Activated CD8-positive, alpha-beta memory T cell treated with anti-CD3 and anti-CD28 coated beads for 48 hours (primary cell): Measurements from ENCODE around the gene SUN2.
A peak's percentile ranks its signal among the peaks of the same experiment; 100 is the strongest.

Experiments
- DNase-seq, 3 experiments: peaks; one replicate each; pipeline ENCODE4 v3.0.0-alpha.2; 2020; ENCODE audit warnings: low read depth in 2 of 3, low spot score in 2 of 3

Gene SUN2

DNA sequence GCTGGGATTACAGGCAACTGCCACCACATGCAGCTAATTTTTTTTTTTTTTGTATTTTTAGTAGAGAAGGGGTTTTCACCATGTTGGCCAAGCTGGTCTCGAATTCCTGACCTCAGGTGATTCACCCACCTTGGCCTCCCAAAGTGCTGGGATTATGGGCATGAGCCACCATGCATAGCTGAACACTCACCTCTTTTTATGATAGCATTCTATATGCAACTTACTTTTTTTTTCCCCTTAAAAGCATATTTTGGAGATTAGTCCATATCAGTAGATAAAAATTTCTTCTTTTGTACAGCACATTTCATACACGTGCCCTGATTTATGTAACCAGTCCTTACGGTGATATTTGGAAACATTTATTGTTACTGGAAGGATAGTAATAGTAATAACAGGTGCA lies 35.4 kb downstream of the SUN2 start:
- no peak for DNase-seq

DNA sequence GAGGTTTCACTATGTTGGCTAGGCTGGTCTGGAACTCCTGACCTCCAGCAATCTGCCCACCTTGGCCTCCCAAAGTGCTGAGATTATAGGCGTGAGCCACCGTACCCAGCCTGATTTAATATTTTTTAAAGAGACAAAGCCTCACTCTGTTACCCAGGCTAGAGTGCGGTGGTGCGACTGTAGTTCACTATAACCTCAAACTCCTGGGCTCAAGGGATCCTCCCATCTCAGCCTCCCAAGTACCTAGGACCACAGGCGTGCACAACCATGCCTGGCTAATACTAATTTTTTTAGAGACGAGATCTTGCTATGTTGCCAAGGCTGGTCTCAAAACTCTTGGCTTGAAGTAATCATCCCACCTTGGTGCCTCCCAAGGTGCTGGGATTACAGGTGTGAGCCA lies 36.6 kb downstream of the SUN2 start:
- no peak for DNase-seq

DNA sequence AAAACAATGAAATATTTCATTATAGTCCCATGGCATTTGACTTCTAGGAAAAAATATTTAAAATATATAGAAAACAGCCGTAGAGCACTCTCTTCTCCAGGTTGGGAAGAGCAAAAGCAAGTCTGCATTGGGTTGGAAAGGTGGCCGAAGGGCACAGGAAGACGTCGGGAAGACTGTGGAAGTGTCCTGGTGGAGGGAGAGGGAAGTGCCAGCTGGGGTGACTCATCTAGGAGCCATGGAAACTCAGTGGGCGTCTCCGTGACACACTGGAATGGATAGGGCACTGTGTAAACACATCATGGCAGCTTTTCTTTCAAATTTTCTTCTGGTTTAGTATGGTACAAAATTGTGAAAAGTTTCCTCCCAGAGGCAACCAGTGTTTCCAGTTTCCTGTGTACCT lies 37.4 kb downstream of the SUN2 start:
- no peak for DNase-seq

DNA sequence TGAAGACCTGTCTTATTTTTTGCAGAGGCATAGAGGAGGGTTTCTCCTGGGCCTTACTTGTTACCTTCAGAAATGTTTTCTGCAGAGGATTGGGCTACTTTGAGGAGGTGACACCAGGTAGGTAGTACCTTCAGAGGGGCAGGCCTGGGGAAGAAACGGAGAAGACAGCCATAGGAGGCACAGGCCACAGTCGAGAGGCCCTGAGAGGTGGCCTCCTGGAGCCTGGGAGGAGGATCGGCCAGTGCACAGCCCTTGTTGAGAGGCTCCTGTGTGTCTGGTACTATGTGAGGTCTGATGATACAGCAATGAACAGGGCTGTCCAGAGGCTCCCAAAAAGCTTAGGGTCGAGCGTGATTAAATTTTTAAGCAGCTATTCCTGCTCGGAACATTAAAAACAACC lies 38.6 kb downstream of the SUN2 start:
- DNase-seq = no peak

DNA sequence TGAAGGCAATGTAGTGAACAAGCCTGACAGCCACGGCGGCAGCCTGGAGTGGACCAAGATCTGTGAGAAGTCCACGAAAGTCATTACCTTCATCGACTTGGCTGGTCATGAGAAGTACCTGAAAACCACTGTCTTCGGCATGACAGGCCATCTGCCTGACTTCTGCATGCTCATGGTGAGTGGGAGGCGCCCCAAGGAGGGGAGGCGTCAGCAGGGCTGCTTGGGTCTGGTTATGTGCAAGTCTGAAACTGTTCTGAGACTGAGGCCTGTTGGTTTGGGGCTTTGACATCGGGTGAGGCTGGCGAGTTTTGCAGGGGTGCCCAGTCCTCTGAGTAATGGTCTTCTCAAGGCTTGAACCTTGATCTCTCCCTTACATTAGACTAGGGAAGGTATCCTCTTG lies 39.0 kb downstream of the SUN2 start:
- no peak for DNase-seq

DNA sequence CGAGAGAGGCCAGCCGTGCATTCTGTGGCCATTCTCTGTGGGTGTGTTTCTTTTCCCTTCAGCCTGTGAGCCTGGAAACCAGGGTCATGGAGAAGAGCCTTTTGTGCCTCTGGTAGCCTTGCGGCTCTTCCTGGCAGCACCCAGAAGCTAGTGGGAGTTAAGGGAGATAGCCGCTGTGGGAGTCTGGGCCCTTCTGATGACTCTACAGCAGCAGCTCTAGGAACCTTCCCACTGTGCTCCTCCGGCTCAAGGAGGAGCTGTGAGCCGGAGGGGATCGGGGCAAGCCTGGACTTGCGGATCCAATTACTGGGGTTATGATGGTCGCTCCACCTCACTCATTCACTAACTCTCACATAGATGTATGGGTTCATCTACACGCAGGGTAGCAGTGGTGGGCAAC lies 39.5 kb downstream of the SUN2 start:
- no peak for DNase-seq

DNA sequence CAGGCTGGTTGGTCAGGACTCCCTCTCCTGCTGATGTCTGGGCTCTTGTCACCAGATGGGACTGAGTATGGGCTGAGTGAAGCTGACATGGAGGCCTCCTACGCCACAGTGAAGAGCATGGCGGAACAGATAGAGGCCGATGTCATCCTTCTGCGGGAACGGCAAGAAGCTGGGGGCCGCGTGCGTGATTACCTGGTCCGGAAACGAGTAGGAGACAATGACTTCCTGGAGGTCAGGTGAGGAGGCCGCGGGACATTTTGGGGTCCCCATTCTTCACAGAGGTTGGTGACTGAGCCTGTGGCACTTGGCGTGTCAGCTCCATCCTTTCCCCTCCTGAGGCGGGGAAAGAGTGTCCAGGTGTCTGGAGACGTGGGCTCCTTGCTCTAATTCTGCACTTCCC lies 39.9 kb downstream of the SUN2 start:
- no peak for DNase-seq

DNA sequence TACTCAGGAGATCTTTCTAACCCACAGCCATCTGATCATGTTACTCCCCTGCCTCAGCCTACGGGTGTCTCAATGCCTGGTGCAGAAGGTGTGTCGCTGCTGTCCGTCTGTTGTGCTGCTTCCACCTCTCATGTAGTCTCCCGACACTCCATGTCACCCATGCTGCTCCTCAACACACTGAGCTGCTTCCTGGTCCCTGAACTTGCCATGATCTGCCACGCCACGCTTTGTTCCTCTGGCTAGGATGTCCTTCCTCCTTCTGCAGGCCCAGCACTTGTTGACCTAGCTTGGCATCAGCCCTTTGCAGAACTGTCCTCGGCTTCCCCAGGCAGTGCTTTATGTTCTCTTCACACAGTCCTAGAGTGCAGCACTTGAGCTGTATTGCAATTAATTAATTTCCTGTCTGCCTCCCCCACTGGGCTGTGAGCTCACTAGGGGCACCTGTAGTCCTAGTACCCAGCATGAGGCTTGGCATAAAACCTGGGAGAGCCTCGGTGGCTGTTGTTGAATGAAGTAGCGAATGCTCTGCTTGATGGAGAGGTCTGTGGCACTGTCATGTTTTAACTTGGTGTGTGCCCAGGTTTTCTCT lies 40.5 kb downstream of the SUN2 start:
- DNase-seq = no peak

DNA sequence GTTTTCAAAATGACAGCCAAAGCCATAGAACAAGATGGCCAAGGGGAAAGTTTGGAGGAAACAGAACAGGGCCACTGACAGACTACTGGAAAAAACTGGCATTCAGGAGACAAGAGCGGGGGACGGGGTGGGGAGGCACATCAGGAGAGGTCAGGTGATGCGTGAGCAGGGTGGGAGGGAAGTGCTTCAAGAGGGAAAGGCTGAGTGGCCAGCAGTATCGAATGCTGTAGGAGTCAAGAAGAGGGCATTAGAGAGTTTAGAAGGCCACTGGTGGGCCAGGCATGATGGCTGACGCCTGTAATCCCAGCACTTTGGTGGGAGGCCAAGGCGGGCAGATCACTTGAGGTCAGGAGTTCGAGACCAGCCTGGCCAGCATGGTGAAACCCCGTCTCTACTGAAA lies 41.9 kb downstream of the SUN2 start:
- DNase-seq = no peak

DNA sequence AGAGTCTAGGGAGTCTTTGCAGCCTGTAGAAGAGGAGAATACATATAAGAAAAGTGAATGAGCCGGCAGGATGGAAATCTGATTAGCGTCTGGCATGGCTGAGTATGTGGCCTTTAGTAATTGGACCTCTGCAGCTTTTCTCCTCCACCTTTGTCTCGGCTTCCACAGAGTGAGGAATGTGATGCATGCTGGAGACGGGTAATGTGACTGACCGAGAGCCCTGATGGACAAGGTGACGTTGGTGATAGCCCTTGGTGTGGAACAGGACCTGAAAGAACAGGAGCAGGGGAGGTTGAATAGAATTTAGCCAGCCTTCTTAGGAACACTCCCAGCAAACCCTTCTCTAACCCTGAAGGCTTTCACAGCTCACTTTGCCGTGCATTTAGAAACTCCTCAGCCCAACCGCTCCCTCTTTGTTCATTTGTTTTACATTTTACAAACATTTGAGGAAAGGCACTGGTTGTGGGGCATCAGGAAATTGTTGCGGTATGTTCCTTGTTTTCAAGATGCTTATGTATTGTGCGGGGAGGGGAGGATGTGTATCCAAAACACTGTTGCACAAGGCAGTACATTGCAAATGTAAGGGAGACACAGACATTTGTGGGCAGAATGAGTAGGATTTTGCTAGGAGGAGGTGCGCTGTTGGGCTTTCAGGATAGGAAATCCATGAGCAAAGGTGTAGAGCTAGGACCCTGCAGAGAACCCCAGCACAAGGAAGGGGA lies 43.2 kb downstream of the SUN2 start:
- DNase-seq = no peak

DNA sequence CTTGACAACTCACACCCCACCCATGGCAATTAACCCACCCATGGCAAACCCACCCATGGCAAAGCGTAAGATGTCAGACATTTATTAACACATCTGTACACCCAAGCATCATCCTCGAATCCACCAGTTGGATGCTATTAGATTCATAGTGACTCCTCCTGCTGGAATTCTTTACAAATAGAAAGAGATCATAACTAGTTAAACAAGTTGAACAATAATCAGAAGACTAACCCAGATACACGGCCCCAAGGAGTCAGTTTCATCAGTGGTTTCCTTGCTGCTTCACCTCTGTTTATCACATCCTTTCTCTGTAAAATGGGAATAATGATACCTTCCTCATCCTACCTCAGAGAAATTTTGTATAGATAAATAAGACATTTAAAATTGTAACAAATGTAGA lies 44.9 kb downstream of the SUN2 start:
- no peak for DNase-seq

DNA sequence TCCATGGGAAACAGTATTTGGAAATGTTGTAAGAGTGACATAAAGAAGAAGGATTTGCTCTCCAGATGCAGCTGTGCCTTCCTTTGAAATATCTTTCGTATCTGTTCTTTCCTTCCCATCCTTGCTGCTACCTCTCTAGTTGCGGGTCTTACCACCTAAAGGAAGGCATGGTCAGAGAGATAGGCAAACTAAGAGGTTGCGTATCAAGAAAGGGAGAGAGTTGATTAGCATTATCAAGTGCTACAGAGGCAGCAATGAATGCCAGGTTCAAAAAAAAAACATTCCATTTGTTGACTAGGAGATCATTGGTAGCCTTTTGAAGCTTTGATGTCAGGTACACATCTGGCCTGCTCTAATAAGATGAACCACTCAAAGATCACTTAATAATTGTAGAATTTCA lies 45.4 kb downstream of the SUN2 start:
- no peak for DNase-seq

DNA sequence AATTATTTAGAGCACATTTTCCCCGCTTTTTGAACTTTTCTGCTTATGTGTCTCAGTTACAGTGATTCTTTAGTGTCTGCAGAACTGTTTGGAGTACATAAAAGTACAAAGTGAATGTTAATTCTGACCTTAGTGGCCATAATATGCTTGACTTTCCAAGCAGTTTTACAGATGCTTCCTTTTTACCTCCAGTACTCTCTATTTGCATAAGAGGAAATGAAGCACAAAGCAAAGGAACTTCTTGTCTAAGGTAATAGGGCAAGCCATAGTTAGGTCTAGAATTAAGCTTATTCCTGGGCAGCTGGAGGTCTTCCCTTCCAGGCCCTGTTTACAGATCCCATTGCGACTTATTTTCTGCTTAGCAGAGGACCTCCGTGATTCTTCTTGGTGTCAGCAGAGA lies 46.5 kb downstream of the SUN2 start:
- DNase-seq = no peak

DNA sequence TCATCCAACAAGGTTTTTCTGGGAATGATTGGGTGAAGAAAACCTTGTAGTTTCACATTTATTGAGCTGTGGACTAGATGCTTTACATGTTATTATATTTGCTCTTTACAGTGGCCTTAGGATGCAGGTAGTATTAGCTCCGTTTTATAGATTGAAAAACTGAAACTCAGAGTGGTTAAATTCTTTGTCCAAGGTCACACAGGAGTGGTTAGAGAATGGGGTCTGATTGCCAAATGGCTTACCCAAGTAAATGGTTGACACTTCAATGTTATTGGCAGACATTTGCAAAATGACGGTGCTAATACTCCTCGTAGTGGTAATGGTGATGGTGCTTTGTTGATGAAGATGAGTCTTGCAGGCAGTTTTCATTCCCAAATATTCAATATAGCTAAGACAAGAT lies 47.8 kb downstream of the SUN2 start:
- no peak for DNase-seq

DNA sequence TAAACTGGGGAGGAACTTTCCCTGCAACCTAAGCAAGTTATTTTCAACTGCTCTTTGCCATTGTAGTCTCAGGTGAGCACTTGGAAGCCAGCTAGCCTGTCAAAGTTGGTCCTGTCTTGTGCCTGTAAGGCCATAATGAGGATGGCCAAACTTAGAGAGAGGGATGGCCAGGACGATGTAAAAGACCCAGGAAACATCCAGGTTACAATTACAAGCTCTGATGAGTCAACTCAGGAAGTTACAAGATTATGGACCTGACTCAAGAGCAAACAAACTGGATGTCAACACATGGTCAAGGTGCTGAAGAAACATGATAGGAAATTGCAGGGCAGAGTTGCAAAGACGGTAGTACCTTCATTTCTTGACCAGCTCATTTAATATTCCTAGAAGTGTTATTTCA lies 48.5 kb downstream of the SUN2 start:
- DNase-seq = no peak

DNA sequence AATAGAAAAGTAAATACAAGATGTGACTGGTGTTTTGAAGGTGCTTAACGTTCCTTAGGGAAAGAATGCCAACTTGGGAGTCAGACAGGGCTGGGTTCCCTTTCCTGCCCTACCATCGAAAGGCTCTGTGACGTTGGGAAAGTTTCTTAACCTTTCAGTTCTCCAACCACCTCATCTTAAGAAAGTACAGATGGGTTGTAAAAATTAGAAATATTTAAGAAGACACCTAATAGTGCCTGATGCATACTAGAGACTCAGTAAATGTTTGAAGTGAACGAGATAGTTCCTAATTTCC lies 49.0 kb downstream of the SUN2 start:
- no peak for DNase-seq

DNA sequence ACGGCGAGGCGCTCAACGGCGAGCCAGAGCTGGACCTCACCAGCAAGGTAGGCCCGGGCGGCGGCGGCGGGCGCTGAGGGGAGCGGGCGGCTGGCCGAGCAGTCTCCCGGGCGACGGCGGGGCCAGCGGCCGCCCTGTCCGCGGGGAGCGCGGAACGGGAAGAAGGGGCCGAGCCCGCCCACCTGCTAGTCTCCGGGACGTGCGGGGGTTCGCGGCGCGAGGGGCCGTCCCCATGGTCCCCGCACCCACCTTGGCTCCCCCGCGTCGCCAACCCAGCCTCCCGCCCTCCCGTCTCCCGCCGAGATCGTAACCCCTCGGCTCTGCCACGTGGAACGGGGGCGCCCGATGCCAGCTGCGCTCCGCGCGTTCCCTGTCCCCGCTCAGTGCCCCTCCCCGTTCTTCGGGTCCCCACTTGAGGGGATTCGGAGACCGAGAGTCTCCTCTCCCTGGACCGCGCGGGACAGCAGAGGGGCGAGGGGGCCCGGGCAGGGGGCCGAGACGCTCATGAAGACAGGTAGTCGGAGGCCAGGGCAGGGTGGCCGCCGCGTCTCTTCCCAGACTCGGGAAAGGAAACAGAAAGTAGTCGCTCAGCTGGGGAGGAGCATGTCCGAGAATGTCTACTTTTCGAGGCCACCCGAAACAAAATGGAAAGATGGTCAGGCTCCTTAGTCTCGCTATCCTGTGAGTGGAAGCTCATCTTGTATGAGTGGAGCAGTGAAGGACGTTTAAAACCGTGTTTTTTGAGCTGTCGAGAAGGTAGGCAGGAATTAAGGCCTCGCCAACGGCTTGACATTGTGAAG lies 49.5 kb downstream of the SUN2 start:
- DNase-seq = peak in 1 of 3 experiments; percentile 16

DNA sequence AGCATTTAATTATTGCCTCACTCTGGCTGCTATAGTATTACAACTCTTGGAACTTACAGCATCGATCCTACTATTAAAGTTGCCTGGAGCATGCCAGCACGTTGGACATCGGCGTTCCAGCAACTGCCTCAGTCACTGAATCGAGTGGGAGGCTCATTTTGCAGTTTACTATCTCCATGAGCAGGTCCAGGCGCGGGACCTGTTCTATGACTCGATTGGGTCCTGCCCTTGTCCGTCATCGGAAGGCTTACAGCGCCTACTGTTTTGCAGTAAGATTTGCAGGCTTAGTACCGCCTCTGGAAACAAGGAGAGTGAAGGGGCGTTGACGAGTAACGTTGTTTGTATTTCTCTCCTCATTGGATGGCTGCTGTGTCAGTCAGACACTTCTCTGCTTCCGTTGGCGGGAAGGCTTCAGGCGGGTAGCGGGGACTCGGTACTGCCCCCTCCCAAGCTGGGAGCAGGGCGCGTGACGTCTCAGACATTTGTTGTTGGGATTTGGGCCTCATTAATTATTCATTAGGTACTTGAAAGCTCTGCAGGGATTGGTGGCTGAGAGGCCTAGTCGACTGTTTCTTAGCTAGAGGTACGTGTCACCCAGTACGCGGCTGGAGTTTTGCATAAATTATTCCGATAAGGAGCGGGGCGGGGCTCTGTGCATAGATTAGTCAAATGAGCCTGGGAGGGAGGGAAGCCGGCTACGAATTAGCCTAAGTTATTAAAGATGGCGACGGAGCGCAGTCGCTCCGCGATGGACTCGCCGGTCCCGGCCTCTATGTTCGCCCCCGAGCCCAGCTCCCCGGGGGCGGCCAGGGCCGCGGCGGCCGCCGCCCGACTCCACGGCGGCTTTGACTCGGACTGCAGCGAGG lies 50.3 kb downstream of the SUN2 start, which contains the start of gene GTPBP1:
TSS of gene GTPBP1 (plus strand) at position 710 of the 866 bp plus-strand sequence. CDS start at position 722, 12 bp downstream.
- DNase-seq = peak; percentile 75 to 89 (median 86)

DNA sequence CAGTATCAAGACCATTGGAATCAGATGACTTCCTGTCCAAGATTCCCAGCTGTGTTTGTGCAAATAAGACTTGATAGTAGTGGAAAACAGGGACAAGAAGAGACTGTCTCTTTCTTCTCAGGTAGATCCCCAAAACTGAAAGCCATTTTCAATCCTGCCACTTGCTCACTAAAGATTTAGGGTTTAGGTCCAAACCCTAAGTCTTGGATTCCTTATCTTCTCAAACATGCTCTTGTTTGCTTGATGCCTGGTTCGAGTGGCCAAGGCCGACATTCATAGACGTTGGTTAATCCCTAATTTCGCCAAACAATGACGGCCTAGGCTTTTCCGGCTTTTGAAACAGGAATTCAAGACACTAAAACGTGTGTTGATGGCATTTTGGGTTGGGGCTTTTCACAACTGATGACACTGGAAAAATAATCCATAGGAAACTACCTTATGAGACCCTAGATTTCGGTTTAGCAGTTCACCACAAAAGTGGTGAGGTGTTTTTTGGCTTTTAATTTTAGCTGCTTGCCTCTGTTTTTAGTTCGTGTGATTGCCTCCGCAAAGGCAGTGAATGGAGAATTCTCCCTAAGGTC lies 51.1 kb downstream of the SUN2 start:
- no peak for DNase-seq

DNA sequence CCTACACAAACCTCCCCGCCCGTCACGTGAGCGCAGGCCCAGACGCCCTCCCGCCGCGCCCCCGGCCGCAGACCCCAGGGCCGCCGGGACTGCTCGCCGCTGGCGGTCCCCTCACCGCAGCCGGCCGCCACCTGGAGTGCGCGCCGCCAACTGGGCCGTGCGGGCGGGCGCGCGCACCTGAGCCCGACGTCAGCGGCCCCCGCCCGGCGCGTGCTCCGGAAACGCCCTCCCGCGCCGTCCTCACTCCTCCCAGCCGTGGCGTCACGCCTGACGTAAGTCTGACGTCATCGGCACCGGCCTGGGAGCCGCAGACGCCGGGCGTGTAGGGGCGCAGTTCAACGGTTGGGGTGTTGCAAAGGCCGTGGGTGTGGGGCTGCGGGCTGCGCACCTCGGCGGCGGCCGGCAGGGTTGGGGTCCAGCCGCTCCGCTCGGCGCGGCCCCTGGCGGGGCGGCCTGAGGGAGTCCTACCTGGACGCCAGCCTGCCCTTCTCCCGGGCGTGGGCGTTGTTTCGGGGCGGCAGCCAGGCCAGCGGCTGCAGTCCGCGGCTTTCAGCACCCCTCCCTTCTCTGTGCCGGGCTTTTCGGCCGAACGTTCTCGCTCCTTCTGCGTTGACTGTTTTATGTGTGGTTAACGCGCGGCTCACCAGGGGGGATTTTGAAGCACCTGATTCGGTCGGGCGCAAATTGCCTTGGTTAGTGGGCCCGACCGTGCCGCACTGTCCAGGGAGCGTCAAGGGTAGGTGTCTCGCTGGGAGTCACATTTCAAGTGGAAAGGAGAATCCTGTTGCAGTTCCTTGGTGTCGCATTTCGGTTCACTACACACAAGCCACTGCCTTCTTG lies 54.8 kb downstream of the SUN2 start, which contains the start of gene JOSD1:
TSS of gene JOSD1 (minus strand) at position 155 of the 840 bp plus-strand sequence. CDS start 956 bp downstream, outside the sequence.
- peak; percentile 95 to 100 (median 99) for DNase-seq
